IPS DF 4.7 (cell line): ENCODE measurements around the gene FRMD1.

Experiments
- DNase-seq: peaks from one replicate; pipeline ENCODE4 v3.0.0-alpha.2; 2013; ENCODE audit warnings: low spot score; ENCODE audit errors: extremely low read depth

FRMD1 gene

GRCh38 chr6:168111911-168112310 lies 32.9 kb upstream of the FRMD1 start:
- no peak for DNase-seq

DNA sequence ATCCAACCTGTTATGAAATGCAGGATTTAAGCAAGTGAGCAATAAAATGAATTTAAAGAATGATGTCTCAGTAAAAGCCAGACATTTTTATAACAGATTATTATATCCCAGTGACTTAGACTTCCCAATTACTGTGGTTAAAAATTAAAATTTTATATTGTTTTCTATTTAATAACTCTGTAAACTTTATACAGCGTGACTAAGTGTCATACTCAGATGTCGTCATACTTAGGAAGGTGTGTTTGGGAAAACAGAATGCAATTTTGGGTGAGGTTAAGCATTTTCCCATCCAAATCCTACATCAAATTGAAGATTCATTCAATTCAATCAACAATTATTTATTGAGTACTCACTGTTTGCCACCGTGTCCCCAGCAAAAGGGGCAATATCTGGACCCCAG lies 31.4 kb upstream of the FRMD1 start:
- no peak for DNase-seq

GRCh38 chr6:168109171-168109570 lies 30.2 kb upstream of the FRMD1 start:
- no peak for DNase-seq

DNA sequence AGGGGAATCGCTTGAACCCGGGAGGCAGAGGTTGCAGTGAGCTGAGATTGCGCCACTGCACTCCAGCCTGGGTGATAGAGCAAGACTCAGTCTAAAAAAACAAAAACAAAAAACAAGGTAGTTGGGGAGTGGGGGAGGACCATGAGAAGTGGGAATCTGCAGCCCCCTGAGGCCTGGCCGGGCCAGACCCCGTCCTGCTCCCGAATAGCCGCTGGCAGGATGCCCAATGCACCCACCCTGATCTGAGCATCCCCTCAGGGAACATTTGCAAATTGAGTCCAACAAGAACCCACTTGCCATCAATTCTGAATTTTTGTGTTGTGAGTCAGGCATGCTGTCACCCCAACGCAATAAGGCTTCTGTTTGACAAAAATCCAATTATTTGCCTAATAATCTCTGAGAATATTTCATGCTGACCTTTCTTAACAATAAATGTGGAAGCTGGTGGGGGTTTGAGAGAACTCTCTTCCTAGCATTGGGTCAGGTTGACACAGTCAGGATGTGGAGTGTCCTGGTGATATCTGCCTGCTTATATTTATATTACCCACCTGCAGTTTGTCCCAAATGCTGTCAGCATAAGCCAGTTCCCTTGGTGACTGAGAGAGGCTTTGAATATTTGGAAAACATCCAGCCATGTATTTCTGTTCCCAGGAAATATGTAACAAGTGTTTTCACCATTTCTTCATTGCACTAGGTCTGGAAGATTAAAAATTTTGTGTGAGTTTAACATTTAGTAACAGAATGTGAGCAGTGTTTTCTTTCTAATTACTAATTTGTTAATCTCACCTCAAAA lies 28.4 kb upstream of the FRMD1 start:
- DNase-seq: no peak

- no peak for DNase-seq
Observed at GRCh38 chr6:168106633-168107005, 27.6 kb upstream of the FRMD1 start.

- DNase-seq: no peak
Observed at GRCh38 chr6:168105813-168106632, 27.0 kb upstream of the FRMD1 start.

GRCh38 chr6:168104636-168105035 lies 25.6 kb upstream of the FRMD1 start:
- no peak for DNase-seq

GRCh38 chr6:168103050-168103830 lies 24.2 kb upstream of the FRMD1 start:
- DNase-seq: no peak

DNA sequence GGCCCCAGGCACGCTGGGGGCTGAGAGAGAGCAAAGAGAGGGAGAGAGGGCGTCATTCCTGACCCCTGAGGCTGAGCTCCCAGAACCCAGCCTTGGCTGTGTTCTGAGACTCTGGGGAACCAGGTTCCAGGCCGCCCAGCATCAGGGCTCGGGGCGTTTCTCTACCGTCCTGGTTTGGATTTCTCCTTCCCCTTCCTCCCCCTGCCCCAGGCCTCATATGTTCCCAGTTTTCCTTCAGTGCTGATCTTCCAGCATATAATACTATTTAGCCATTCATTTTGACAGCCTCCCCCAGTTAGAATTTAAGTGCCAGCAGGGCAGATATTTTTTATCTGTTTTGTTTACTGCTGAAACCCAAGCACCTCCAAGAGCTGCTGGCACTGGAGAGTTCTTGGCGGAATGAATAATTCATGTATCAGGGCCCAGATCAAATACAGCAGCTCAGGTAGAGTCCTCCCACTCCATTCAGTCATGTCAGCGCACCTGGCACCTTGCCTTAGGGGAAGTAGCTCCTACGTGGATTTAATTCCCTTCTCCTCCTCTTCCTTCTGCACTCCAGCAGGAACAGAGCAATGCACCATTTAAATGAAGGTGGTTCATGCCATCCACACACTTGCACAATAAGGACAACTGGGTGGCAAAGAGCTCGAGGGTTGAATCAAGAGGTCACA lies 23.4 kb upstream of the FRMD1 start:
- DNase-seq: no peak

DNA sequence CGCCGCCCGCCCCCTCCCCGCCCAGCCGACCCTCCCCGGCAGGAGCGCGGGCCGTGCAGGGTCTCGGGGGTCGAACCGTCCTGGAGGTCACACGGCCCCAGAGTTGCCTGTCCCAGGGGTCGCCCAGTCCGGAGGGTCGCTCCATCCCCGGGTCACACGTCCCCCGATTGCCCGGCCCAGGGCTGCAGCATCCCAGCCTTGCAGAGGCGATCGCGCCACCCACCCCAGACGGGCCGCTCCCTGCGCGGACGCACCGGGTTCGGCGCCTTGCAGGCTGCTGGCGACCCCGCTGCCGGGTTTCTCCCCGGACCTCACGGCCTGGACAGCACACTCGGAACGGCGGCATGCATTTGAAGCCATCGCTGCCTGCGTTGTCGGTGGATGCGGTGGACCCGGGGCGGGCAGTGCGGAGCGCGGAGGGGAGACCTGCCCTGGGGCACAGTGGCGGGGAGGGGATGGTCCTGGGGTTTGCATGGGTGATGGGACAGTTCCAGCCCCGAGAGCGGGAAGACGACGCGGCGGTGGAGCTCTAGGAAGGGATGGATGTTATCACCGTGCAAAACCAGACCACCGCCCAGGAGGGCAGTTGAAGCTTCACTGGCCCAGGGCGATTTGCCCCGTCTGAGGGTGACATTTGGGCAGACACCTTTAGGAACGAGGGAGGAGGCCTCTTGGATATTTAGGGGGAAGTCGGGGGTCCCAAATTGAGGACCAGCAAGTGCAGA lies 22.7 kb upstream of the FRMD1 start:
- no peak for DNase-seq

DNA sequence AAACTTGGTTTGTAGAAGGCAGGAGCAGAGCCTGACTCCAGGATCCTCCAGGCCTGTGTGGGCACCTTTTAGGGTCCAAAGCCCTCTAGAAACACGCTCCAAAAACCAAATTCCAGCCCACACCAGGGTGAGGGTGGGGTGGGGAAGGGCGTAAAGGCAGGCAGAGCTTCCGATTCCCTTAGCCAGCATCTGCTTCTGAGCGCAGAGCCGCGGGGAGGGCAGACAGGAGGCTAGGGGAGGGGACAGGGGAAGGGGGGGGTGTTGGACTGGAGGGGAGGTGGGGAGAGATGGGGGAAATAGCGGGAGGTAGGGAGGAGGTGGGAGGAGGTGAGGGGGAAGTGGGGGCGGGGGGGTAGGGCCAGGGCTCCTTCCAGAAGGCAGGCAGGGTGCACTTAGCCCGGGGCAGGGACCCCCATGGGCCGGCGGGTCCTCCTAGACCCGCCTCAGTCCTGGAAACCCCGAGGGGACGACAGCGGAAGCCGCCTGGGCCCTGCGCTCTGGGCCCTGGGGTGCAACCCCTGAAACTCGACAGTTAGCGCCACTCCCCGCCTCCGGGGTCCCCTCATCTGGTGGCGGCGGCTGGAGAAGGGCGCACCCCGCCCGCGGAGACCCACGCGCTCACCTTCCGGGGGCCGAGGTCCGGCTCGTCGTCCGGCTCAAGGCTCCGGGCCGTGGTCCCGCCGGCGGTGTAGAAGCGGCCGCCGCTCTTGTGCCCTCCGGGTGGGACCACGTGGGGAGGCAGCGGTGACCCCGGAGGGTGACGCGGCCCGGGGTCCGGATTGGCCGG lies 22.0 kb upstream of the FRMD1 start:
- DNase-seq: no peak

DNA sequence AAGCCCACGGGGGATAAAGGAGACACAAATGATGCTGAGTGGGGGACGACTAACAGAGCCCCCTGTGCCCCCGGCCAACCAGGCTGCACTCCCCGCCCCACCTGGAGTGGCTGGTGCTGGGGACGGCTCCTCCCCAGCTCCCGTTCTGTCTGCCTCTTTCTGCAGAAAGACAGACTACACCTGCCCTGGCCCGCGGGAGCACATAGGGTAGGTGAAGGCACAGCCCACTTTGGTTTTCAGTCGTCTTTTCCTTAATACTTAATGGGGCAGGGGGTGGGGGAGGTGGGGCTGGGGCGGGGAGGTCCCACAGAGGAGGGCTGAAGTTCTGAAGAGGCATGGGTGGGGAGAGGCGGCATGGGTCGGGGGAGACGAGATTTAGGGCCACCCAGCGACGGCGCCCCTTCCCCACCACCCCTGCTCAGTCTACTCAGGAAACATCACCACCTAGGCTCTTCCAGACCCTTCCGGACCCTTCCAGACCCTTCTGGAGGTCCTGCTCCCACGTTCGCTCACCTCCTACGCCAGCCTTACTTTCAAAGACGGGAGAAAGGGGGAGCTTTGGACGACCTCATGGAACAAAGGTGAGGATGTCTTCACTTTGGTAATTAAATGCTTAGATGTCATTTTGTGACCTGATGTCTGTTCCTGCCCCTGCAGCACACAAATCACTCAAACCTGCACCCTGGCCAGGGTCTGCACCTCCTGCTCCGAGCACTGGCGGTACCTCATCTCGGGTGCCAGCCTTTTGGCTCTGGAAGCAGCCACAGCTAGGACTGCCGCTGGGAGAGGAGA lies 21.2 kb upstream of the FRMD1 start:
- no peak for DNase-seq

DNA sequence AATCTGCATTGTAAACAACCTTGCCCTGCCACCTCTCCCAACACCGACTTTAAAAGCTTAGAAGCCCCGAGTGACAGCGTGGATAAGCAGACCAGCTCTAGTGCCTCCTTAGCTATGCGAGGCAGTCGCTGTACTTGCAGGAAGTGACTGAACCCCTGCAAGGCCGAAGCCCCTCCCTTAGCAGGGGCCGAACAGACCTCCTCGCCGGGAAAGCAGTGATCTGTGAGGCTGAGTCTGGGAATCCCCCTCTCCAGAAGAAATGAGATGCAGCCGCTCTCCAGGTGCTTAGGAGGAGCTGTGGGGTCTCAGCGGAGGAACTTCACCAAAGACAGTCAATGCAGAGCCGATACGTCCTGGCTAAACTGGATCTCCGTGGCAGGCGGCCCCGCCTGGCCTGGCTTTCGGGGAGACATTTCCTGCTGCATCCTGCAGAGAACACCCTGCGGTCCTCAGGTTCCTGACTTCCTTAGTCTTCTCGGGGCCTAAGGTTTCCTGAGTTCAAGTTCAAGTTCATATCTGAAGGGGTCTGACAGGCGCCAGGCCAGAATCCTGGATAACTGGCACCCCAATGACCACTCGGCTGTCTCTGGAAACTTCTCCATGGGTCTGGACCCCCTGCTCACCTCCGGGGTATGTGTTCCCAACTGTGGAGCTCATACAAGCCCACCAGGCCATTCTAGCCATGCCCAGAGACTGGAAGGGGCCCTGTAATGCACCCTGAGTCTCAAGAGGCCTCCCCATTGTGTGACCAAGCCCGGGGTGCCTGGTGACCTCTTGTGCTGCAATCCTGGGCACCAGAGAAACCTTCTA lies 20.4 kb upstream of the FRMD1 start:
- DNase-seq: no peak

- no peak for DNase-seq
Observed at GRCh38 chr6:168098431-168098861, 19.4 kb upstream of the FRMD1 start.

- DNase-seq: no peak
Observed at GRCh38 chr6:168097621-168098430, 18.8 kb upstream of the FRMD1 start.

DNA sequence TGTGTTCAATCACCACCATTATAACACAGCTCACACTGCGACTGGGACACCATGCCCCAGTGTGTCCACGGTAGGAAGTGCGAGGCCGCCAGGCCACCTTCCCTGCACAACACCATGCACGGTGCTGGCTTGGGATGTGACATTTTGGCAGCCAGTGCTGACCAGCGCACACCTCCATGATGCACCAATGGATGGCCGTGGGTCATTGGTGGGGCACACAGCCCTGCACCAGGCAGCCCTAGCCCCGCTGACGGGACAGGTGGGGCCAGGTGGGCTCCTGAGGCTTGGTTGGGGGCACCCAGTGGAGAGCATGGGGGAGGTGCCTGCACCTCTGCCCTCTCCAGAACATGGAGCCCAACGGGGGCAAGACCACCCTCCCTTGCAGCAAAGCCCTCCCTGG lies 18.2 kb upstream of the FRMD1 start:
- no peak for DNase-seq

DNA sequence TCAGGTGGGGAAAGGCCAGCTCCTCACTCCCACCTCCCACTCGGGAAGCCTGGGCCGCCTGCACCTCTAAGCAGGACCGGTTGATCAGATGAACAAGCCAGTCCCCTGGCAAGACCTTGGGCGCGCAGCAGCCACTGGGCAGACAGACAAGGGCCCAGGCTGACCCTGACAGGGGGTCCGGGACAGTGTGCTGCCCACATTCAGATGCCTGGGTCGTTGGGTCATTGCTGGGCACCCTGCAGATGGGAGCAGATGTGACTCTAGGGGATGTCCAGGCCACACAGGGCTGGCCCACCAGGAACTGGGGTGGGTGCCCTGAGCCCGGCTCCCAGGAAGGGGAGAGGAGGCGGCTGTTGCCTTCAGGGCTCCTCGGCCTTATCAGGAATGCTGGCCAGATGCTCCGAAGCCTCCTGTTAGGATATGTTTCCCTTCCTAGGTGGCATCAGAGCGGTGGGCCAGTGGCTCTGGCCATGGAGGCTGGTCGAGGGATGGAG lies 17.3 kb upstream of the FRMD1 start:
- no peak for DNase-seq
